Mesothelial cell of epicardium (in vitro differentiated cells): Measurements from ENCODE around the gene FAM107B. TPM values are rescaled to one million over a fixed set of nuclear protein-coding genes. Genes with fewer than 3 reads are reported as not detected.
"Not testable (repeated sequence)": the region's sequence is repeated elsewhere in the genome, so short reads cannot be mapped to it uniquely, and the experiment has no call there.

Experiments
- DNase-seq, 2 experiments: peaks; one replicate each; pipeline ENCODE4 v3.0.0; 2021; ENCODE audit warnings: low spot score in 2 of 2; ENCODE audit not compliant: unreplicated experiment in 2 of 2
- H3K27ac Mint-ChIP-seq: 2 replicates; pipeline ENCODE4 v1.8.0; 2021; ENCODE audit warnings: mixed read lengths
- H3K27me3 Mint-ChIP-seq: 2 replicates; pipeline ENCODE4 v1.8.0; 2021; ENCODE audit warnings: low read depth, mixed read lengths
- H3K36me3 Mint-ChIP-seq: 2 replicates; pipeline ENCODE4 v1.8.0; 2021; ENCODE audit warnings: mixed read lengths
- H3K4me1 Mint-ChIP-seq: 2 replicates; pipeline ENCODE4 v1.8.0; 2021; ENCODE audit warnings: mixed read lengths
- H3K4me3 Mint-ChIP-seq: 2 replicates; pipeline ENCODE4 v1.8.0; 2021; ENCODE audit warnings: mild to moderate bottlenecking, moderate library complexity, mixed read lengths
- H3K9me3 Mint-ChIP-seq: 2 replicates; pipeline ENCODE4 v1.8.0; 2021; ENCODE audit warnings: mixed read lengths
- CTCF ChIP-seq: fragments of 200-600 bp; sonication (generic); IDR thresholded peaks from one replicate; pipeline ENCODE4 v1.5.0; 2021; ENCODE audit warnings: antibody characterized with exemption; ENCODE audit not compliant: unreplicated experiment
- total RNA-seq: library from RNA; stranded (reverse); gene quantifications from 3 replicates; pipeline ENCODE4 v1.2.1, GENCODE V29; 2021

Gene FAM107B
- total RNA-seq, 1 donor from 2014 or later, result 23.5 TPM

DNA sequence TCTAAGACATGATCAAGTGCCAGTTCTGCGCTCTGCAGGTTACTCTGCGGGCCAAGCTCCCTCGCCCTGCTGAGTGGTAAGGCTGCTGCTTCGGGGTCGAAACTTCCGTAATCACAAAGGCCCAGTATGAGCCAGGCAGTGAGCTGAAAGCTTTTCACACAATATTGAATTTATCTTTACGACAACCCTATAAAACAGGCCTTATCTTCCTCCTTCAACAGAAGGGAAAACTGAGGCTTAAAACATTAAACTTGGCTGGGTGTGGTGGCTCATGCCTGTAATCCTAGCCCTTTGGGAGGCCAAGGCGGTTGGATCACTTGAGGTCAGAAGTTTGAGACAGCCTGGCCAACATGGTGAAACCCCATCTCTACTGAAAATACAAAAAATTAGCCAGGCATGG, 83.3 kb downstream of the FAM107B start:
- Mint-ChIP-seq H3K4me1 (peaks cover 3% of the 10 kb centered on the region), H3K4me3 (no peak overlapping the region), H3K27me3 (peaks cover 3% of the 10 kb centered on the region), H3K9me3 (peaks cover 8% of the 10 kb centered on the region), H3K27ac (no peak overlapping the region), H3K36me3 (no peaks in the 10 kb centered on the region)
- no peak for TF ChIP-seq CTCF
- DNase-seq, result no peak

DNA sequence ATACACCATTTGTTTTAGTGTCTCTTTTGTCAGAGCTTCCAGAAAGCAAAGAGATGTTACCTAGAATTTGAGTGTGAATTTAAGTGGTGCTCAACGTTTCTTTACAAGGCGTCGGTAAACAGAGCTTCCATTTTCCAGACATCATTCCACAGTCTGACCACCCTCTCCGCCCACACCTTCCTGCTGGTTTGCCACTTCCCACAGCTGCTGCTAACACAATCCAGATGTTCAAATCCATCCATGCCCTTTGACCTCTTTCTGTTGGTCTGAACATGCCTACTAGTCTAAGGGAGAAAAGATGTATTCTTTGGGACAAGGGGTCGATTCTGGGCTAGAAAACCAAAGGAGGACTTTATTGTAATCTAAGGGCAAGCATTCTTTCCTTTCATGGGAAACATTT, 86.1 kb downstream of the FAM107B start:
- Mint-ChIP-seq H3K4me3 (no peak overlapping the region), H3K27me3 (no peaks in the 10 kb centered on the region), H3K9me3 (peaks cover 3% of the 10 kb centered on the region), H3K4me1 (peaks cover 3% of the 10 kb centered on the region), H3K36me3 (no peaks in the 10 kb centered on the region), H3K27ac (no peak overlapping the region)
- no peak for TF ChIP-seq CTCF
- DNase-seq, result no peak

DNA sequence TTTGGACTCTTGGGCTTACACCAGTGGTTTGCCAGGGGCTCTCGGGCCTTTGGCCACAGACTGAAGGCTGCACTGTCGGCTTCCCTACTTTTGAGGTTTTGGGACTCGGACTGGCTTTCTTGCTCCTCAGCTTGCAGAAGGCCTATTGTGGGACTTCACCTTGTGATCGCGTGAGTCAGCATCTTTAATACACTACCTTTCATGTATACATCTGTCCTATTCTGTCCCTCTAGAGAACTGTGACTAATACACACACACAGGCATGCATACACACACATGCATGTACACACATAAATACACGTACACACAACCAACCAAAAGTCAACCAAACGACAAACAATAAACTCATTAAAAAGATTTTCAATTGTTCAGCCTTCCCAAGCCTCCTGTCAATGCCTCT, 86.5 kb downstream of the FAM107B start:
- not testable (repeated sequence) for H3K4me3 Mint-ChIP-seq, H3K4me1 Mint-ChIP-seq, H3K27me3 Mint-ChIP-seq, DNase-seq, H3K27ac Mint-ChIP-seq, H3K9me3 Mint-ChIP-seq, H3K36me3 Mint-ChIP-seq

GRCh38 chr10:14687340-14687739, 87.4 kb downstream of the FAM107B start:
- no peak overlapping the region for H3K4me3 Mint-ChIP-seq
- peaks cover 3% of the 10 kb centered on the region for H3K4me1 Mint-ChIP-seq
- no peaks in the 10 kb centered on the region for H3K9me3 Mint-ChIP-seq
- TF ChIP-seq CTCF, result no peak
- no peaks in the 10 kb centered on the region for H3K27me3 Mint-ChIP-seq
- no peak for DNase-seq
- H3K27ac Mint-ChIP-seq, result no peak overlapping the region
- H3K36me3 Mint-ChIP-seq, result no peaks in the 10 kb centered on the region

DNA sequence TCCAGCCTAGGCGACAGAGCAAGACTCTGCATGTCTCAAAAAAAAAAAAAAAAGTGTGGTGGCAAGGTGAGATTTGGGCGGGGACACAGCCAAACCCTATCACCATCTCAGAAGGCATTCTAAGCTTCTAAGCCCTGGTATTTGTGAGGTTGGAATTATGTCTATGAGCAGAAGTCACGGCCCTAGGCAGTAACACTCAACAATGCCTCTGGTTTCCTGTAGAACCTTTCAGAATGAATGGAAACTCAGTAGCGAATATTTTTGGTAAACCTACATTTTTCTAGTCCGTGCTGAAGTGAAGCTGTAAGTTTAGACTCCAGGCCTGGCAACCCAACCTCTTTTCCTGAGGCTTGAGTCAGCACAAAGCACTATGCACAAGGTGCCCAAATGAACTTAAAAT, 88.3 kb downstream of the FAM107B start:
- peaks cover 3% of the 10 kb centered on the region for H3K4me1 Mint-ChIP-seq
- H3K27ac Mint-ChIP-seq, result no peak overlapping the region
- H3K27me3 Mint-ChIP-seq, result no peaks in the 10 kb centered on the region
- no peaks in the 10 kb centered on the region for H3K36me3 Mint-ChIP-seq
- TF ChIP-seq CTCF, result no peak
- DNase-seq, result no peak
- no peaks in the 10 kb centered on the region for H3K9me3 Mint-ChIP-seq
- H3K4me3 Mint-ChIP-seq, result no peak overlapping the region

GRCh38 chr10:14684354-14684753, 90.3 kb downstream of the FAM107B start:
- Mint-ChIP-seq H3K27me3 (no peaks in the 10 kb centered on the region), H3K9me3 (no peaks in the 10 kb centered on the region), H3K4me1 (peaks cover 3% of the 10 kb centered on the region), H3K4me3 (no peak overlapping the region), H3K36me3 (no peaks in the 10 kb centered on the region), H3K27ac (no peak overlapping the region)
- TF ChIP-seq CTCF, result no peak
- DNase-seq, result no peak
